ENCODE measurements around the gene DCAF4.

Gene DCAF4

GRCh38 chr14:72966038-72966437 is 39.8 kb downstream of the DCAF4 start:
- TF ChIP-seq, protein P1, sequence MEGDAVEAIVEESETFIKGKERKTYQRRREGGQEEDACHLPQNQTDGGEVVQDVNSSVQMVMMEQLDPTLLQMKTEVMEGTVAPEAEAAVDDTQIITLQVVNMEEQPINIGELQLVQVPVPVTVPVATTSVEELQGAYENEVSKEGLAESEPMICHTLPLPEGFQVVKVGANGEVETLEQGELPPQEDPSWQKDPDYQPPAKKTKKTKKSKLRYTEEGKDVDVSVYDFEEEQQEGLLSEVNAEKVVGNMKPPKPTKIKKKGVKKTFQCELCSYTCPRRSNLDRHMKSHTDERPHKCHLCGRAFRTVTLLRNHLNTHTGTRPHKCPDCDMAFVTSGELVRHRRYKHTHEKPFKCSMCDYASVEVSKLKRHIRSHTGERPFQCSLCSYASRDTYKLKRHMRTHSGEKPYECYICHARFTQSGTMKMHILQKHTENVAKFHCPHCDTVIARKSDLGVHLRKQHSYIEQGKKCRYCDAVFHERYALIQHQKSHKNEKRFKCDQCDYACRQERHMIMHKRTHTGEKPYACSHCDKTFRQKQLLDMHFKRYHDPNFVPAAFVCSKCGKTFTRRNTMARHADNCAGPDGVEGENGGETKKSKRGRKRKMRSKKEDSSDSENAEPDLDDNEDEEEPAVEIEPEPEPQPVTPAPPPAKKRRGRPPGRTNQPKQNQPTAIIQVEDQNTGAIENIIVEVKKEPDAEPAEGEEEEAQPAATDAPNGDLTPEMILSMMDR (IDR thresholded peaks at IDR 0.05; ENCODE audit: control extremely low read depth, extremely low read depth, low read depth, missing control alignments), result no peak
- DNase-seq (ENCODE audit: extremely low spot score), result no peak
- POLR2A ChIA-PET, result no interaction called here
- CTCF ChIA-PET, result no interaction called here

DNA sequence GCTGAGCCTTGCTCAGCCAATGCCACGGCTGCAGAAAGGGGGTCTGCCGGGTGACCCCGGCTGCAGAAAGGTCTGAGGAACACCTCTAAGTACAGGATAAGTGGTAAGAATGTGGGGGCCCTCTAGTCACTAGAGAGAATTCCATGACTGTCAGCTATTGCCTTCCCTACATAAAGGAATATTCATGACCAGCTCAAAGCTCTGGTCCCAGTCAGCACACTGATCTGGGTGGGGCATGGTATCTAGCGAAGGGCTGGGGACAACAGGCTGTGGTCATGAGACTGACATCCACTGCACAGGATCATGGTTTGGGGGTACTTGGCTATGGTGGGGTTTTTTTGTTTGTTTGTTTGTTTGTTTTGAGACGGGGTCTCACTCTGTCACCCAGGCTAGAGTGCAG is 42.1 kb downstream of the DCAF4 start:
- no peak for DNase-seq (ENCODE audit: extremely low spot score)
- TF ChIP-seq, protein P1 (IDR thresholded peaks at IDR 0.05; ENCODE audit: control extremely low read depth, extremely low read depth, low read depth, missing control alignments), result no peak
- ChIA-PET CTCF (interaction anchor here (2.8 kb wide), 1 partner anchor 19 kb away, joined by 15 read pairs; no protein-coding TSS in a partner anchor), POLR2A (no interaction called here)

- POLR2A ChIA-PET, result no interaction called here
- CTCF ChIA-PET, result no interaction called here
- no peak for DNase-seq (ENCODE audit: extremely low spot score)
- TF ChIP-seq, protein P1 (IDR thresholded peaks at IDR 0.05; ENCODE audit: control extremely low read depth, extremely low read depth, low read depth, missing control alignments), result no peak
Observed at GRCh38 chr14:72970058-72970630, 43.9 kb downstream of the DCAF4 start.

GRCh38 chr14:72970824-72971434 is 44.7 kb downstream of the DCAF4 start:
- POLR2A ChIA-PET, result no interaction called here
- no peak for DNase-seq (ENCODE audit: extremely low spot score)
- CTCF ChIA-PET, result interaction anchor here (4.7 kb wide), 1 partner anchor 23 kb away, joined by 23 read pairs; no protein-coding TSS in a partner anchor
- TF ChIP-seq, protein P1 (IDR thresholded peaks at IDR 0.05; ENCODE audit: control extremely low read depth, extremely low read depth, low read depth, missing control alignments), result no peak

DNA sequence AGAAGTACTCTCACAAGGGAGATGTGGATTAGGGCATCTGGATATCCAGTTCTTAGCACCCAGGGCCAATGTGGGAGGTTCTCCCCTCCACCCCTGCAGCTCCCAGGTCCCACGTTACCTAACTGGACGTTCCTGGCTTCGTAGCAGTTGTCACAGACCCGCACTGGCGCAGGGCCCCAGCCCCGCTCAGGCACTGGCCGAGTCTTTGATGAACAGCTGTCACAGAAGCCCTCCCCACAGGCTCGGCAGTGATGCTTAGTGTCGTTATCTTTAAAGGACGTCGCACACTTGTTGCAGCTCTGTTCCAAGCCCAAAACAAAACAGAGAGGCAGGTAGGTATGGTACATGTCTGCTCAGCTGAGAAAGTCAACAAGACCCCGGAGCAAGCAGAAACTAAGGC is 48.4 kb downstream of the DCAF4 start:
- CTCF ChIA-PET, result interaction anchor here (1.1 to 4.7 kb wide), 3 partner anchors 11 to 27 kb away, joined by 4 to 23 read pairs (median 4); no protein-coding TSS in a partner anchor

GRCh38 chr14:72975770-72976169 is 49.5 kb downstream of the DCAF4 start:
- ChIA-PET POLR2A (no interaction called here), CTCF (interaction anchor here (1.5 to 4.7 kb wide), 2 partner anchors 10 to 28 kb away, joined by 4 to 23 read pairs; no protein-coding TSS in a partner anchor)
- no peak for DNase-seq (ENCODE audit: extremely low spot score)
- TF ChIP-seq, protein P1 (IDR thresholded peaks at IDR 0.05; ENCODE audit: control extremely low read depth, extremely low read depth, low read depth, missing control alignments), result no peak

More for the DNA sequence above, 48.4 kb downstream of the DCAF4 start:
- TF ChIP-seq, protein P1 (IDR thresholded peaks at IDR 0.05; ENCODE audit: control extremely low read depth, extremely low read depth, low read depth, missing control alignments), result no peak
- DNase-seq (ENCODE audit: extremely low spot score), result no peak
- POLR2A ChIA-PET, result no interaction called here
